ENCODE results near the gene USF1.
A peak's percentile ranks its signal among the peaks of the same experiment; 100 is the strongest.
"Not testable (repeated sequence)": the region's sequence is repeated elsewhere in the genome, so short reads cannot be mapped to it uniquely, and the experiment has no call there.

USF1 gene

GRCh38 chr1:161076410-161076809 is 30.6 kb upstream of the USF1 start:
- DNase-seq: no peak

GRCh38 chr1:161074676-161075368 is 29.0 kb upstream of the USF1 start:
- no peak for DNase-seq

- DNase-seq: no peak
Observed at GRCh38 chr1:161073474-161074121, 27.8 kb upstream of the USF1 start.

GRCh38 chr1:161072751-161073449 is 27.1 kb upstream of the USF1 start:
- no peak for DNase-seq

- DNase-seq: peak; percentile 36
Observed at GRCh38 chr1:161071886-161072371, 26.2 kb upstream of the USF1 start.

GRCh38 chr1:161070761-161071160 is 25.0 kb upstream of the USF1 start:
- no peak for DNase-seq

GRCh38 chr1:161069731-161070270 is 24.0 kb upstream of the USF1 start, which contains the start of gene ARHGAP30:
Gene ARHGAP30, minus strand, starts transcription at chr1:161069891. Its CDS starts 267 bp downstream, at chr1:161069624.
- DNase-seq: no peak

- DNase-seq: no peak
Observed at GRCh38 chr1:161069241-161069640, 23.5 kb upstream of the USF1 start.

GRCh38 chr1:161068306-161069234 is 22.8 kb upstream of the USF1 start:
- no peak for DNase-seq

GRCh38 chr1:161066694-161067093 is 20.9 kb upstream of the USF1 start:
- DNase-seq: no peak

- not testable (repeated sequence) for DNase-seq
Observed at GRCh38 chr1:161065681-161066080, 19.9 kb upstream of the USF1 start.

- DNase-seq: not testable (repeated sequence)
Observed at GRCh38 chr1:161063936-161064335, 18.2 kb upstream of the USF1 start.

- no peak for DNase-seq
Observed at GRCh38 chr1:161061419-161061818, 15.6 kb upstream of the USF1 start.

GRCh38 chr1:161059293-161059692 is 13.5 kb upstream of the USF1 start:
- DNase-seq: no peak

- DNase-seq: no peak
Observed at GRCh38 chr1:161054805-161055204, 9.0 kb upstream of the USF1 start.

GRCh38 chr1:161054232-161054631 is 8.5 kb upstream of the USF1 start:
- no peak for DNase-seq

- no peak for DNase-seq
Observed at GRCh38 chr1:161052899-161053298, 7.1 kb upstream of the USF1 start.

- DNase-seq: no peak
Observed at GRCh38 chr1:161051219-161051618, 5.4 kb upstream of the USF1 start.

GRCh38 chr1:161048949-161049722 is 3.4 kb upstream of the USF1 start:
- no peak for DNase-seq

- DNase-seq: no peak
Observed at GRCh38 chr1:161047436-161048420, 2.0 kb upstream of the USF1 start.

Measured in NCI-H510A (cell line).